ENCODE measurements around the gene ZFP69.
"Not testable (repeated sequence)": the region's sequence is repeated elsewhere in the genome, so short reads cannot be mapped to it uniquely, and the experiment has no call there.

Gene ZFP69

DNA sequence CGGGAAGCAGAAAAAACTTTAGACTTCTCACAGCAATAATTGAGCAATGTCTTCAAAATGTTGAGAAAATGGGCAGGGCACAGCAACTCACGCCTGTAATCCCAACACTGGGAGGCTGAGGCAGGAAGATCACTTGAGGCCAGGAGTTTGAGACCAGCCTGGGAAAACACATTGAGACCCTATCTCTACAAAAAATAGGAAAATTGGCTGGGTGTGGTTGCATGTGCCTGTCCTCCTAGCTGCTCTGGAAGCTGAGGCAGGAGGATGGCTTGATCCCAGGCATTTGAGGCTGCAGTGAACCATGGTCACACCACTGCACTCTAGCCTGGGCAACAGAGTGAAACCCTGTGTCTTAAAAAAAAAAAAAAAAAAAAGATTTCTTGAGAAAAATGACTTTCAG lies 7.8 kb upstream of the ZFP69 start:
- DNase-seq (ENCODE audit: insufficient read length, low spot score) (no peak), FAIRE-seq (no peak)
- TF ChIP-seq, protein P1, sequence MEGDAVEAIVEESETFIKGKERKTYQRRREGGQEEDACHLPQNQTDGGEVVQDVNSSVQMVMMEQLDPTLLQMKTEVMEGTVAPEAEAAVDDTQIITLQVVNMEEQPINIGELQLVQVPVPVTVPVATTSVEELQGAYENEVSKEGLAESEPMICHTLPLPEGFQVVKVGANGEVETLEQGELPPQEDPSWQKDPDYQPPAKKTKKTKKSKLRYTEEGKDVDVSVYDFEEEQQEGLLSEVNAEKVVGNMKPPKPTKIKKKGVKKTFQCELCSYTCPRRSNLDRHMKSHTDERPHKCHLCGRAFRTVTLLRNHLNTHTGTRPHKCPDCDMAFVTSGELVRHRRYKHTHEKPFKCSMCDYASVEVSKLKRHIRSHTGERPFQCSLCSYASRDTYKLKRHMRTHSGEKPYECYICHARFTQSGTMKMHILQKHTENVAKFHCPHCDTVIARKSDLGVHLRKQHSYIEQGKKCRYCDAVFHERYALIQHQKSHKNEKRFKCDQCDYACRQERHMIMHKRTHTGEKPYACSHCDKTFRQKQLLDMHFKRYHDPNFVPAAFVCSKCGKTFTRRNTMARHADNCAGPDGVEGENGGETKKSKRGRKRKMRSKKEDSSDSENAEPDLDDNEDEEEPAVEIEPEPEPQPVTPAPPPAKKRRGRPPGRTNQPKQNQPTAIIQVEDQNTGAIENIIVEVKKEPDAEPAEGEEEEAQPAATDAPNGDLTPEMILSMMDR (IDR thresholded peaks at IDR 0.05; ENCODE audit: insufficient read depth, missing control alignments), result no peak

DNA sequence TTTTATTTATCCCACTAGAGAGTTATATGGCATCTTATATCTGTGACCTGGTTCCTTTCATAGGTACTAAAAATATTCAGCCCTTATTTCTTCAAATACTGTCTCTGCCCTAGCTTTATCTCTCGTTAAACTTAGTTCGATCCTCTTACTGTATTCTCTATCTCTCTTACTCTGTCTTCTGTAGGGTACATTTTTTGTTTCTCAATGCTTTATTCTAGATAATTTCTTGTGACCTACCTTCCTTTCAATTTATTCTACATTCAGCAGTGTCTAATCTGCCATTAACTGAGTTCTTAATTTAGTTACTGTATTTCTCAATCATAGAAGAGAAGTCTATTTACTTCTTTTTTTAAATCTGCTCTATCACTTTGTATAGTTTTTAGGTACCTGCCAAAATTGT lies 1.8 kb upstream of the ZFP69 start:
- TF ChIP-seq, protein P1 (IDR thresholded peaks at IDR 0.05; ENCODE audit: insufficient read depth, missing control alignments), result no peak
- DNase-seq (ENCODE audit: insufficient read length, low spot score) (no peak), FAIRE-seq (peak; percentile 38)

DNA sequence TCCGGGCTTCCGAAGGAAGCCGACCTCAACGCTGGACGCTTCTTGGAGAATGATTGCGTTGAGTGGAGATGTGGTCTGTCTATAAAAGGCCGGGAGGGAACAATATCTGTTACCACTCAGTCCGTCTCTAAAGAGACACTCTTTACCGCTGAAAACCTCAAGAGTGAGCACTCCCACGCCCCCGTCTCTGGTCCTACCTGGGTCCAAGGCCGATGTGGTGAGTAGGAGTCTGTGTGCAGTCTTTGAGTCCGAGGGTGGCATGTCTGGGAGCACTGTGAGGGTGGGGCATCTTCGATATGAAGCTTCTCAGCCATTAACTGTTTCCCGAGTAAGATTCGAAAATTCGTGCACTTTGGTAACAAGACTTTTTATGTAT lies 576 bp downstream of the ZFP69 start:
- FAIRE-seq (no peak), DNase-seq (ENCODE audit: insufficient read length, low spot score) (no peak)
- TF ChIP-seq, protein P1 (IDR thresholded peaks at IDR 0.05; ENCODE audit: insufficient read depth, missing control alignments), result no peak

DNA sequence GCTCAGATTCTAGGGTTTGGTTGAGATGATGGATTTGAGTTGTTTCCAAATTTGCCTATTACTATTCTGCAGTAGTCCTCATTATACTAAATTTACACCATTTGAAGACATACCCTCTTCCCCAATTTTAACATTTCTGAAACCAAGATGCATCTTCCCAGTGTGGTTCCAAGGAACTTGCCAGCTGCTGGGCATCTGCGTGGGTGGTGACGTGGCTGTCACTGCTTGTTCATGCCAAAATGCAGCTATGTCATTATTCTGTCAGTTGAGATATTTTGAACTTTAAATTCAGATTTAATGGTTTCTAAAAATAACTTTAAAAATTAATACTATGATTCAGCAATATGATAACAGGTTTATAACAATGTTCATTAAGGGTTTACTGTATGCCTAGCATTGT lies 1.2 kb downstream of the ZFP69 start:
- TF ChIP-seq, protein P1 (IDR thresholded peaks at IDR 0.05; ENCODE audit: insufficient read depth, missing control alignments), result no peak
- DNase-seq (ENCODE audit: insufficient read length, low spot score) (no peak), FAIRE-seq (no peak)

DNA sequence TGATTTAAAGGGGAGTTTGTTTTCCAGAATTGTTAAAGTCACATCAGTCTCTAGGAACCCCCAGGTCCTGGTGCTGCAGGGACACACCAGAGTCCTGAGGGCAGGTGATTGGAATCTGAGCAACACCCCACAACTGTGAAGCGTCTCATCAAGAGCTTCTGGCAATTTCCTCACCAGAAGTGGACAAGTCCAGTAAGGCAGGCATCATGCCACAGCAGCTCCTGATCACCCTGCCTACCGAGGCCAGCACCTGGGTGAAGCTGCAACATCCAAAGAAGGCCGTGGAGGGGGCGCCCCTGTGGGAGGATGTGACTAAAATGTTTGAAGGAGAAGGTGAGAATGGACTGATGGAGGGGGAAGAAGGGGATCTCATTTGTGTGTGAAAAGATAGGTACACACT lies 2.1 kb downstream of the ZFP69 start:
- TF ChIP-seq, protein P1 (IDR thresholded peaks at IDR 0.05; ENCODE audit: insufficient read depth, missing control alignments), result no peak
- DNase-seq (ENCODE audit: insufficient read length, low spot score), result no peak
- no peak for FAIRE-seq

DNA sequence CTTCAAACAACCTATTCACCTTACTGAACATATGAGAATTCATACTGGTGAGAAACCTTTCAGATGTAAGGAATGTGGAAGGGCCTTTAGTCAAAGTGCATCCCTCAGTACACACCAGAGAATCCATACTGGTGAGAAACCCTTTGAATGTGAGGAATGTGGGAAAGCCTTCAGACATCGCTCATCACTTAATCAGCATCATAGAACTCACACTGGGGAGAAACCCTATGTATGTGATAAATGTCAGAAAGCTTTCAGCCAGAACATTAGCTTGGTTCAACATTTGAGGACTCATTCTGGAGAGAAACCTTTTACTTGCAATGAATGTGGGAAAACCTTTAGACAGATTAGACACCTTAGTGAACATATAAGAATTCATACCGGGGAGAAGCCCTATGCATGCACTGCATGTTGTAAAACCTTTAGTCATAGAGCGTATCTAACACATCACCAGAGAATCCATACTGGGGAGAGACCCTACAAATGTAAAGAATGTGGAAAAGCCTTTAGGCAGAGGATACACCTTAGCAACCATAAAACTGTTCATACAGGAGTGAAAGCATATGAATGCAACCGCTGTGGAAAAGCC lies 18.3 kb downstream of the ZFP69 start:
- FAIRE-seq, result no peak
- TF ChIP-seq, protein P1 (IDR thresholded peaks at IDR 0.05; ENCODE audit: insufficient read depth, missing control alignments), result no peak
- DNase-seq (ENCODE audit: insufficient read length, low spot score), result no peak

DNA sequence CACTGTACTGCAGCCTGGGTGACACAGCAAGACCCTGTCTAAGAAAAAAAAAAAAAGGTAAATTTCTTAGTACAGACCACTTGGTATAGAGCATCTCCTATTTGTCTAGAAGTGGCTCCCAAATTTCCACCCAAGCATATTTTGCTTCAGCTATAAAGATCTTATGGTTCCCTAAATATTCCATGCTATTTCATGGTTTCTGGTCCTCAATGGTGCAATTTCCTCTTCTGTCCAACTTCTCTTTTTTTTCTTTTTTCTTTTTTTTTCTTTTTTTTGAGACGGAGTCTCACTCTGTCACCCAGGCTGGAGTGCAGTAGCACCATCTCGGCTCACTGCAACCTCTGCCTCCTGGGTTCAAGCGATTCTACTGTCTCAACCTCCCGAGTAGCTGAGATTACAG lies 25.6 kb downstream of the ZFP69 start:
- not testable (repeated sequence) for DNase-seq (ENCODE audit: insufficient read length, low spot score); FAIRE-seq

DNA sequence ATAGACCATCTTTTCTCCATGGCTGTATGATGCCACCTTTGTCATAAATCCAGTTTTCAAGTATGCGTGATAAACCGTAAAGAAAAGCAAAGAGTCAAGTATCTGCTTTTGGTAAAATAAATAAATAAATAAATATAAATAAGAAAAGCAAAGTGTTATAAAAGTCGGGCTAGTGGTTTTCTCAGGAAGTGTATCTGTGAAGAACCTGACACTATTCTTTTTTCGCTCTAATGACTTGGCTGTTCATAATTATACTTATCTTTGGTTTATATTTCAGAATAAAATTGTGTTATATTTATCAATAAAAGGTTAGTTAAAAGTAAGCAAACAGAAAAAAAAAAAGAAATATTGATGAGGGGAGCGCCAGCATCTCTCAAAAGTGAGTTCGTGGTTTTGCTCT lies 30.9 kb downstream of the ZFP69 start:
- TF ChIP-seq, protein P1 (IDR thresholded peaks at IDR 0.05; ENCODE audit: insufficient read depth, missing control alignments), result no peak
- DNase-seq (ENCODE audit: insufficient read length, low spot score), result no peak

More for the DNA sequence above, 30.9 kb downstream of the ZFP69 start:
- no peak for FAIRE-seq

Measured in D721Med (cell line).